HG03439 (cell line): ENCODE measurements around the gene ZFHX3.

Source experiments
- ATAC-seq: cut with Tn5 transposase; IDR thresholded peaks from one replicate; pipeline ENCODE4 v1.9.1; 2021; ENCODE audit warnings: mild to moderate bottlenecking, moderate library complexity; ENCODE audit not compliant: unreplicated experiment

The ZFHX3 gene

GRCh38 chr16:72785886-72786285 is 262.0 kb downstream of the ZFHX3 start:
- ATAC-seq = no peak

- ATAC-seq = no peak
Observed at GRCh38 chr16:72785171-72785570, 262.8 kb downstream of the ZFHX3 start.

- no peak for ATAC-seq
Observed at GRCh38 chr16:72783716-72784318, 264.1 kb downstream of the ZFHX3 start.

DNA sequence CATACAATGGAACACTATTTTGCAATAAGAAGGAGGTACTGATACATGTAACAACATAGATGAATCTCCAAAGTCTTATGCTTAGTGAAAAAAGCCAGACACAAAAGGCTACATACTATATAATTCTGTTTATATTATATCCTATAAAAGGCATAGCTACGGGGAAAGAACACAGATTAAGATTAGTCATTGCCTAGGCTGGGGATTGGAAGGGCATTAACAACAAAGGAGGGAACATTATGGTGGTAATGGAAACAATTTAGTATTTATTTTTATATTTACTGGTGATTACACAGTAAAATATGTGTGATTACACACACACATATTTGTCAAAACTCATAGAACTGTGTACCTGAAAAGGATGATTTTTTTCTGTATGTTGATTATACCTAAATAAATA is 278.1 kb downstream of the ZFHX3 start:
- no peak for ATAC-seq

DNA sequence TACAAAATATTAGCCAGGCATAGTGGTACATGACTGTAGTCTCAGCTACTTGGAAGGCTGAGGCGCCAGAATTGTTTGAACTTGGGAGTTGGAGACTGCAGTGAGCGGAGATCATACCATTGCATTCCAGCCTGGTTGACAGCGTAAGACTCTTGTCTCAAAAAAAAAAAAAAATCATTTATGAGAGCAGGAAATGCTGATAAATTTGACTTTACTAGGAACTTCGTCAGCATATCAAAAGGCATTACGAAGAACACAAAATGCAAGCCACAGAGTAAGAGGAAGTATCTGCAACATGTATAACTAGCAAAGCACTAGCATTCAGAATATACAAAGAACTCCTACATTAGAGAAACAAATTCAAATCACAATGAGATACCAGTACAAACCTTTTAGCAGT is 279.3 kb downstream of the ZFHX3 start:
- no peak for ATAC-seq

DNA sequence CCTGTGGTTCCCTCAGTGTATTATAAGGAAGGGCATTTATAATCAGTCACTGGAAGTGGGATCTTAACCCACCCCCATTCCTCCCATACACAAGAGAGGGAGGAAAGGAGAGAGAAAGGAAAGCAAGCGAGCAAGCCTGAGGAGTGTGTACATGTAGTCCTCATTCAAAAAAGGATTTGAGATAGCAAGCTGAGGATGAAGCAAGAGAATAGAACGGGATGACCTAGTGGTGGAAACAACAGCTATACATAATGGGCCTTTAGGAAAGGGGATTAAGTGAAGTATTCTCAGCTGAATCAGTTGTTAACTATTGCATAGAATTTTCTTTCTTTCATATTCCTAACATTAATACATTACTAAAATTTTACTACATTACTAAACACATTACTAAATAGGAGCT is 281.4 kb downstream of the ZFHX3 start:
- no peak for ATAC-seq

- no peak for ATAC-seq
Observed at GRCh38 chr16:72764015-72764654, 283.8 kb downstream of the ZFHX3 start.

DNA sequence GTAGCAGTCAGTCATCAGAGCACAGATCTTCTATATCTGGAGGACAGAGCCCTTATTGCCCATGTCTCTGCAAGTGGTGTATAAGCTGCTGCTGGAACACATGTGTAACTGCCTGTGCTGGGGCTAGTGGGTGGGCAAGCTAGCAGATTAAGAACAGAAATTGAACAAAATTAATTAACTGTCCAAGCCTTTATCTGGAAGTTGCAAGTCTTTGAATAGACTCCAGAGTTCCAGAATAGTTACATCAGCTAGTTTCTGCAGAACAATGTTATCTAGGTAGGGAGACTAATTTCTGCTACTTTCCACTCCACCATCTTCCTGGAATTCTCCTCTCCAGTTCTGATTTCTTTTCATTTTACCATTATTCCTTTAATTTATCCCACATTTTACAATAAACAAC is 287.3 kb downstream of the ZFHX3 start:
- no peak for ATAC-seq

GRCh38 chr16:72753881-72754280 is 294.0 kb downstream of the ZFHX3 start:
- ATAC-seq = no peak

DNA sequence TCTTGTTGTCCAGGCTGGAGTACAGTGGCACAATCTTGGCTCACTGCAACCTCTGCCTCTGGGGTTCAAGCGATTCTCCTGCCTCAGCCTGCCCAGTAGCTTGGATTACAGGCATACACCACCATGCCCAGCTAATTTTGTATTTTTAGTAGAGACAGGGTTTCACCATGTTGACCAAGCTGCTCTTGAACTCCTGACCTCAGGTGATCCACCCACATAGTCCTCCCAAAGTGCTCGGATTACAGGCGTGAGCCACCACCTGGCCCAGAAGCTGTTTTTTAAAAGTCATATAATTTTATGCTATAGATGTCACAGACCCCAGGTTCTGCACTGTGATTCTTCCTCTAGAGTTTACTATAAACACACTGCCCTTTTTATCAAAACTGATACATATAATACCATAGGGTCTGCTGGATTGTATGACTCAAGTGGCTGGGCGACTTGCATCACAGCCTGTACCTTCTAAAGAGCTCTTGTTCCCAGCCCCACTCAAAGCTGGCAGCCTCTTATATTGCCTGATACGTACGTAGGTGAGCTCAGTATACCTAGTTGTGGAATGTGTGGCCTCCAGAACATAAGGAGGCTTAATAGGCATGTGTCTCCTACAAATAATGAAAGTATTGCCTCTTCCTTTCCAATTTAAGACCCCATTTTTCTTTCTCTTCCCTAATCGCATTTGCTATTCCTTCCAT is 295.8 kb downstream of the ZFHX3 start:
- ATAC-seq = no peak

DNA sequence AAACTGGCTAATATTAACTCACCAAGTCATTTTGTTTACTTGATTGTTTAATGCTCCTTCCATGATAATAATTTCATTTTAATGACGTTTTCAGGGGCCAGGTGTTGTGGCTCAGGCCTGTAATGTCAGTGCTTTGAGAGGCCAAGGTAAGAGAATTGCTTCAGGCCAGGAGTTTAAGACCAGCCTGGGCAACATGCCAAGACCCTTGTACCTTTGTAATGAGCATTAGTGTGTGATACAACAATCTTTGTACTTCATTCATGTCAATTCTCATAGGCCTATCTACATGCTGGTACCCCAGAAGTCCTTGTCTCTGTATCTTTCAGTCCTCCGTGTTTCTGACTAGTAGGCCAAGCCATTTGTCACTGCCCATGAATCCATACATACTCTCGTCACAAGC is 296.9 kb downstream of the ZFHX3 start:
- no peak for ATAC-seq

DNA sequence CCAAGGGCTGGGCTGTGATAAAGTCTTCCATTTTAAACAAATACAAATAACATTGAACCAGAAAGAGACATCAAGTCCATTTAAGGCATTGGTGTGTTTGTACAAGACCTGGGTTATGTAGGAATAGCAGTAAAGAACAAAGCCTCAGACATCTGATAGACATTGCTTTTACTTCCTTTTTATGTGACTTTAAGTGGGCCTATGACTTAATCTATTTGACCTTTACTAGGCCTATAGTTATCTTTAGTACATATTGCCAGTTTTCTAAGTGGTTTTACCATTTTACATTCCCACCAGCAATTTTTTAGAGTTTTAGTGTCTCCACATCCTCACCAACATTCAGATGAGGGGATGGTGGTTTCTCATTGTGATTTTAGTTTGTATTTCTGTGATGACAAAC is 298.8 kb downstream of the ZFHX3 start:
- no peak for ATAC-seq

- no peak for ATAC-seq
Observed at GRCh38 chr16:72744076-72744793, 303.7 kb downstream of the ZFHX3 start.

GRCh38 chr16:72743011-72743761 is 304.7 kb downstream of the ZFHX3 start:
- ATAC-seq = peak; percentile 73

GRCh38 chr16:72740347-72740746 is 307.6 kb downstream of the ZFHX3 start:
- no peak for ATAC-seq

DNA sequence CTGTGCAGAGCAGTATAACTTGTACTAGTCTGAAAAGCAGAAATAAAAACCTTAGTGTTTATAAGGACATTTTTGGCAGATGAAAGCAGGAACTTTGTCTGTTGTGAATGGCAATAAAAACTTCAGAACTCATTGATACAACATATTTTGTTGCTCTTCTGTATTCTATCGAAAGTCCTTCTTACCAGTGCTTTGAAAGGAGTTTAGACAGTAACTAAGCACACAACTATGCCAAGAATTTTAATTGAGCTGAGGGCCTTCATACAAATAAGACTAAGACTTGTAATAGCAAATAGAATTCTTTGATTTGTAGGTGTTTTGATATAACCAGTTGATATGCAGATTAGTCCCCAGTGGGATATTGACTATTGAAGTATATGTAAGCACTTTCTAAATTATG is 308.4 kb downstream of the ZFHX3 start:
- ATAC-seq = no peak

GRCh38 chr16:72736074-72736473 is 311.9 kb downstream of the ZFHX3 start:
- no peak for ATAC-seq
